GM10248 (cell line): ENCODE data around the gene STARD13.

Source experiments
- CTCF ChIA-PET: fragments of 300-600 bp; sonication (Branson Sonifier 250); formaldehyde crosslinking; extraction: SDS; loops from one replicate; lab custom pipeline; 2021; ENCODE audit warnings: antibody characterized with exemption; lab: Yijun Ruan, JAX
- POLR2A ChIA-PET: fragments of 350-650 bp; sonication (Branson Sonifier 250); formaldehyde crosslinking; extraction: SDS; loops from one replicate; lab custom pipeline; 2020; ENCODE audit warnings: antibody characterized with exemption; lab: Yijun Ruan, JAX
- DNase-seq: peaks from one replicate; pipeline ENCODE4 v3.0.0; 2012; ENCODE audit errors: extremely low spot score
- CTCF ChIP-seq: IDR thresholded peaks from 2 replicates; pipeline ENCODE4 v1.5.1; 2012; ENCODE audit warnings: mild to moderate bottlenecking, low read depth; ENCODE audit errors: extremely low read depth, missing control alignments, control extremely low read depth

Gene STARD13

DNA sequence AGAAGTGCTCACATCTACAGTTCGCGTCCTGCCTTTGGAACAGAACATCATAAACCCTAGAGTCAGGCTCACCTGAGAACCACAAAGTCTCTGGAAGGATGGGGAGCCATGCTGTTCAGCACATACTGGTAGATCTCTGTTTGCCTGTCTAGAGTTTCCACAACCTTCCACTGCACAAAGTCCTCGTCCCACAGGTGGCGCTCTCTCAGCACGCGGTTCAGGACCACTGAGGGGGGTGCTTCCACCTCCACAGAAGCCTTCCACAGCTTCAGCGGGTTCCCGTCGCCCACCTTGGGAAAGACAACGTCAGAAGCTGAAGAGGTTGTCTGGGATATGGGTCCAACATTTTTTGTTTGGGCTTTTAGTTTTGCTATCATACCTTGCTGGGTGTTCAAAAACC is 175.8 kb downstream of the STARD13 start:
- ChIA-PET POLR2A (no interaction called here), CTCF (interaction anchor here (1.0 to 2.9 kb wide), 14 partner anchors 10 to 86 kb away, joined by 3 to 10 read pairs (median 4); no protein-coding TSS in a partner anchor)
- TF ChIP-seq CTCF = peak; percentile 44
- peak; percentile 50 for DNase-seq

GRCh38 chr13:33109271-33109697 is 176.3 kb downstream of the STARD13 start:
- POLR2A ChIA-PET = no interaction called here
- CTCF ChIA-PET = interaction anchor here (0.7 to 2.9 kb wide), 12 partner anchors 10 to 87 kb away, joined by 3 to 10 read pairs (median 4); no protein-coding TSS in a partner anchor
- no peak for TF ChIP-seq CTCF
- DNase-seq = no peak

DNA sequence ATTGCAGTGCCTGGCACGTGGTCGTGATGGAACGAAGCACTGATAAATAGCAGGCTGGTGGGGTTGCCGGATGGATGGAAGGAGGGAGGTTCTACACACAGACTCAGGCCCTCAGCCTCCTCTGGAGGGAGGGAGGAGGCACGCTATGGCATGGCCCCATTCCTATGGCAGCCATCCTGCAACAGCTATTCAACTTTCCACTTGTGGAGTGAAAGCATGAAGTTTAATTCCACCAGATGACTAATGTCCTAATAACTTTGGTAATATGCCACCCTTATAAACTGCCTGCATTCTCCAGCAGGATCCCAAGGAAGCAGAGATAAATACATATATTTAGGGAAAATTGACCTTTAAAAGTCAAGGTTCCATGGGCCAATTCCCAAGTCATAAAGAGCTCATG is 176.9 kb downstream of the STARD13 start:
- no peak for TF ChIP-seq CTCF
- no peak for DNase-seq
- ChIA-PET CTCF (interaction anchor here (0.7 to 2.9 kb wide), 5 partner anchors 9 to 34 kb away, joined by 3 to 10 read pairs (median 6); no protein-coding TSS in a partner anchor), POLR2A (no interaction called here)

DNA sequence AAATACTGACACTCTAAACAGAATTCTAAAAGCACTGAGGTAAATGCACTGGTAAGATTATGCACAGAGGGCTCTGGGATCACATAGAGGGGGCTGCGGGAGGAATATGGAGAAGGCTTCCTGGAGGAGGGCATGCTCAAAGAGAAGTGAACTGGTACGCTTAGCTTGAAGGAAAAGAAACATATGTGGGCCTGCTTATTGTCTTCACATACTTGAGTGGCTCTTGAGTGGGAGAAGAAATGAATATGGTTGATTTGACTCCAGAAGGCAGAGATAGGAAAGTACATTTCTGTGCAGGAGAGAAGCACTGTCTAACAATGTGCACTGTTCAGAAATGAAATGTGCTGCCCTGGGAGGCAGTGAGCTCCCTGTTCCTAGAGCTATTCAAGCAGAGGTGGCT is 178.2 kb downstream of the STARD13 start:
- no peak for DNase-seq
- no peak for TF ChIP-seq CTCF
- POLR2A ChIA-PET = no interaction called here
- CTCF ChIA-PET = interaction anchor here (0.8 to 2.1 kb wide), 6 partner anchors 8 to 521 kb away, joined by 3 to 5 read pairs (median 4); no protein-coding TSS in a partner anchor

- ChIA-PET POLR2A (no interaction called here), CTCF (interaction anchor here (0.8 to 2.1 kb wide), 6 partner anchors 9 to 521 kb away, joined by 3 to 5 read pairs (median 4); no protein-coding TSS in a partner anchor)
- TF ChIP-seq CTCF = no peak
- DNase-seq = peak; percentile 32
Observed at GRCh38 chr13:33106656-33107360, 178.7 kb downstream of the STARD13 start.

DNA sequence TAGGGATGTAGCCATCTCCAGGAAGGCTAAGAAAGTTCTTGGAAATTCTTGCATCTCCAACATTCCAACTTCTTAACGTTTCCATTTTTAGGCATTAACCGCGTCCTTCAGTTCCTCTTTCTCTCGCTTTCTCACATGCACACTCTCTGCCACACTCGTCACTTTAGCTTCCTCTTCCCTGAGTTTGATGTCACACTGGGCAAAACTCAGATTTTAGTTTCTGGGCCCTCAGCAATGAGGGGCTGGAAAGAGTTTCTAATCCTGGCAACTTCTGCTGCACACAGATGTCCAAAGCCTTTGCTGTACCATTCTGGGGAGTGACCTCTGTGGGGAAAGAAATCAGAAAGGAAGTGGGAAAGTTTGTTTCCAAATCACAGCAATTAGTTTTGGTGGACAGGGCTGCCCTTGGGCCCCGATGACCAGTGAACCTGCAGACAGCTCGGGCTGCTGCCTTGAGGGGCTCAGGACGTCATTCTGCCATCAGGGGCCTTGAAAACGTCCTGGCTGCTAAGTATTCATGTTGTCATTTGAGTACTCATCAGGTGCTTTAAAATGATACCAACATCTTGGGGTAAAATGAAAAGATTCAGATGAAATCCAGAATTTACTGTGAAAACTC is 180.1 kb downstream of the STARD13 start:
- DNase-seq = no peak
- TF ChIP-seq CTCF = no peak
- ChIA-PET CTCF (no interaction called here), POLR2A (no interaction called here)
